ENCODE results near the gene NPLOC4. TPM values are rescaled to one million over a fixed set of nuclear protein-coding genes. Genes with fewer than 3 reads are reported as not detected.

The NPLOC4 gene
- total and polyA plus RNA-seq, 4 donors = 23.5 to 67.4 (median 50.6) TPM

DNA sequence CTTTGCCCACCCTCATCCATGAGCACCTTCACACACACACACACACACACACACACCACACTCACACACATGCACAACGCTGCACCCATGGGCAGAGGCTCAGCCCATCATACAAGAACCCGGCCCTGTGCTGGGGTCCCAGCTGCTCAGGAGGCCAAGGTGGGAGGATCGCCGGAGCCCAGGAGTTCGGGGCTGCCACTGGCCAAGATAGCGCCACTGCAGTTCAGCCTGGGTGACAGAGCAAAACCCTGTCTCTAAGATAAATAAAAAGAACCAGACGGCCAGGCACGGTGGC, 112.1 kb downstream of the NPLOC4 start:
- Histone ChIP-seq H3K4me3 (ENCODE audit: low read depth in 1 of 3, low read length in 3 of 3) (no peak overlapping the region), H3K9me3 (ENCODE audit: control insufficient read depth in 4 of 4, low read length in 3 of 4) (no peaks in the 10 kb centered on the region), H3K9ac (ENCODE audit: low read depth in 1 of 2, low read length in 2 of 2) (no peak overlapping the region), H3K36me3 (ENCODE audit: control insufficient read depth in 4 of 4, insufficient read depth in 3 of 4, low read depth in 1 of 4, low read length in 3 of 4) (no peaks in the 10 kb centered on the region), H3K27me3 (ENCODE audit: control insufficient read depth in 4 of 4, insufficient read depth in 4 of 4, low read length in 3 of 4) (no peaks in the 10 kb centered on the region), H3K27ac (ENCODE audit: low read depth in 1 of 2, low read length in 2 of 2) (no peak overlapping the region), H3K4me1 (ENCODE audit: control insufficient read depth in 4 of 4, insufficient read depth in 4 of 4, low read length in 3 of 4) (peaks cover 0 to under 1% (median 0%) of the 10 kb centered on the region in 4 donors)
- no peak for DNase-seq (ENCODE audit: low spot score)
- 92% methylated on average over 8 of the region's 8 CpGs for WGBS
- TF ChIP-seq RAD21 (IDR thresholded peaks at IDR 0.05) = no peak
- no peak for TF ChIP-seq RXRA (IDR thresholded peaks at IDR 0.05)
- no peak for TF ChIP-seq GABPA (IDR thresholded peaks at IDR 0.05 in 1 of 2, conservative IDR thresholded peaks at IDR 0.05 in 1 of 2)
- no peak for TF ChIP-seq REST (IDR thresholded peaks at IDR 0.05)
- no peak for TF ChIP-seq MAX (IDR thresholded peaks at IDR 0.05)
- no peak for TF ChIP-seq EGR1 (IDR thresholded peaks at IDR 0.05; ENCODE audit: low read depth in 2 of 2)
- TF ChIP-seq YY1 (IDR thresholded peaks at IDR 0.05) = no peak
- TF ChIP-seq NR2F2 (IDR thresholded peaks at IDR 0.05) = no peak
- TF ChIP-seq FOXA2 (IDR thresholded peaks at IDR 0.05) = no peak
- no peak for TF ChIP-seq SP1 (IDR thresholded peaks at IDR 0.05)
- TF ChIP-seq HNF4A (conservative IDR thresholded peaks at IDR 0.05) = no peak
- TF ChIP-seq FOXA1 (IDR thresholded peaks at IDR 0.05) = no peak
- TF ChIP-seq, protein P1, sequence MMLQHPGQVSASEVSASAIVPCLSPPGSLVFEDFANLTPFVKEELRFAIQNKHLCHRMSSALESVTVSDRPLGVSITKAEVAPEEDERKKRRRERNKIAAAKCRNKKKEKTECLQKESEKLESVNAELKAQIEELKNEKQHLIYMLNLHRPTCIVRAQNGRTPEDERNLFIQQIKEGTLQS (IDR thresholded peaks at IDR 0.05) = no peak
- no peak for TF ChIP-seq HNF4G (IDR thresholded peaks at IDR 0.05)
- TF ChIP-seq, protein P2, sequence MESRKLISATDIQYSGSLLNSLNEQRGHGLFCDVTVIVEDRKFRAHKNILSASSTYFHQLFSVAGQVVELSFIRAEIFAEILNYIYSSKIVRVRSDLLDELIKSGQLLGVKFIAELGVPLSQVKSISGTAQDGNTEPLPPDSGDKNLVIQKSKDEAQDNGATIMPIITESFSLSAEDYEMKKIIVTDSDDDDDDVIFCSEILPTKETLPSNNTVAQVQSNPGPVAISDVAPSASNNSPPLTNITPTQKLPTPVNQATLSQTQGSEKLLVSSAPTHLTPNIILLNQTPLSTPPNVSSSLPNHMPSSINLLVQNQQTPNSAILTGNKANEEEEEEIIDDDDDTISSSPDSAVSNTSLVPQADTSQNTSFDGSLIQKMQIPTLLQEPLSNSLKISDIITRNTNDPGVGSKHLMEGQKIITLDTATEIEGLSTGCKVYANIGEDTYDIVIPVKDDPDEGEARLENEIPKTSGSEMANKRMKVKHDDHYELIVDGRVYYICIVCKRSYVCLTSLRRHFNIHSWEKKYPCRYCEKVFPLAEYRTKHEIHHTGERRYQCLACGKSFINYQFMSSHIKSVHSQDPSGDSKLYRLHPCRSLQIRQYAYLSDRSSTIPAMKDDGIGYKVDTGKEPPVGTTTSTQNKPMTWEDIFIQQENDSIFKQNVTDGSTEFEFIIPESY (IDR thresholded peaks at IDR 0.05) = no peak
- TF ChIP-seq CTCF (IDR thresholded peaks at IDR 0.05; ENCODE audit: low read depth, low read length, missing input control) = no peak
- no peak for TF ChIP-seq TAF1 (conservative IDR thresholded peaks at IDR 0.05)
